ENCODE measurements around the gene RAB12. TPM values are rescaled to one million over a fixed set of nuclear protein-coding genes. Genes with fewer than 3 reads are reported as not detected.
"Not testable (repeated sequence)": the region's sequence is repeated elsewhere in the genome, so short reads cannot be mapped to it uniquely, and the experiment has no call there.

The RAB12 gene
- total RNA-seq, result 125 TPM

DNA sequence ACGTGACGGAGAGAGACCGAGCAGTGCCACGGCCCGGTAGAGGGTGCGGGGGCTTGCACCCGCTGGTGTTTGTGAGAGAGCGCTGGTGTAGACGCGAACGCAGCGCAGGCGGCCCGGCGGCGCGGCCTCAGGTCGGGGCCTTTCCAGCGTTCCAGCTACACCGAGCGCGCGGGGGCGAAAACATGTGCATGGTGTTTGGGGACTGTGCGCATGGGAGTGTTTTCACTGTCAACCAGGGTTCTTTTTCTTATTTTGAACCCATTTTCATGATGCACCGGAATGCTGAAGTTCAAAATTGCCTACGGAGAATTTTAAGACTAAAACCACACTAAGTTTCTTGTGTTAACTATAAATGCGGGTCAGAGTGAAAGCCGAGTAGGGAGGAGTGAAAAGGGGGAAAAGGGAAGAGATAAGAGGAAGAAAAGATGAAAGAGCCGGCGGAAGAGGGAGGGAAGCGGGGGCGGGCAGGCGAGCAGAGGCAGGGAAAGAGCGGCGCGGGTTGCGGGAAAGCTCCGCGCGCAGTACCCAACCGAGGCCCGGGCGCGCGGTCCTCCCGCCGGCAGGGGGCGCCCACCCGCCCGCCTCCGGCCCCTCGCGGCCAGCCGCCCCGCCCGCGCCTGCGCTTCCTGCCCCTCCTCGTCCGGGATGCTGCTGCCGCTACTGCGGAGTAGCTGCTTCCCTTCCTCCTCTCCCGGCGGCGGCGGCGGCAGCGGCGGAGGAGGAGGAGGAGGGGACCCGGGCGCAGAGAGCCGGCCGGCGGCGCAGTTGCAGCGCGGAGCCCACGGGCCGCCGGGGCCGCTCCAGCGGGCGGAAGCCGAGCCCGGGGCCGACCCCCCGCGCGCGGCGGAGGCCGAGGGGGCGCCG lies at the start of gene RAB12:
RAB12 (plus strand) TSS at position 643 of the 864 bp plus-strand sequence; CDS start at position 646, 3 bp downstream.
- peak; percentile 93 for DNase-seq

- no peak for DNase-seq
These were observed 49.5 kb upstream of the RAB12 start for GRCh38 chr18:8559612-8560186.

- peak; percentile 81 for DNase-seq
These were observed 47.9 kb upstream of the RAB12 start for GRCh38 chr18:8561123-8561910.

GRCh38 chr18:8562070-8562469 lies 47.2 kb upstream of the RAB12 start:
- DNase-seq, result no peak

DNA sequence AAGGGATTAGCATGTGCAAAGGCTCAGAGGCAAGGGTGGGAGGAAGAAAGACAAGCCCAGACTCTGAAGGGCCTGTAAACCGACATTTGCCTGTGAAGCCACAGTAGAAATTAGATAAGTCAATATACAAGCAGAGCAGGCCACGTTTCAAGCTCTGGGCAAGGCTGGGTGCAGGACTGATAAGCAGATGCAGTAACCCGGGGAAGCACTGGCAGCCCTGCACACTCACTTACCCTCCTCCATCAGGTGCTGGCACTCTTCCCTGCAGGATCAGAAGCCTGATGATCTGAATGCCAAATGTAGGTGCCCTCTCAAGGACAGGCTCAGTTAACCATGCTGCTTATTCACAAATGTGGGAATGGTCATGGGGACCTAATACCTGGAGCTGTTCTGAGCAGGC lies 46.3 kb upstream of the RAB12 start:
- no peak for DNase-seq

DNA sequence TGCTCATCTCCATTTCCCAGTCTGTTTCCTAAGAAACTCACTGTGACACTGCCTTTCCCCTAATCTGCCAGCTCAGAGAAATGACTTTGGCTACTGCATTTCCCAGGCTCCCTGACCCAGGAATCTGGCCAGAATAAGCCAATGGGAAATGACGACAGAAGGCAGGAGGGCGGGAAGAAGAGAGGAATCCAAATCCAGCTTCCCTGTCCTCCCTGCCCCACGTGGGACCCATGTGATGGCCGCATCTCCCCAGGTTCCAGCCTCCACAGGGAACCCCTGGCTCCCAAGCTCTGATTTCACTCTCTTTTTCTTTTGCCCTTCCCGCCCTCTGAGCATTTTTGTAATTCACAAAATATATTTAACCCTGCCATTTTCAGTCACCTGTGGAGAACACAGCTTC lies 37.8 kb upstream of the RAB12 start:
- no peak for DNase-seq

- DNase-seq, result not testable (repeated sequence)
These were observed 35.5 kb upstream of the RAB12 start for GRCh38 chr18:8573766-8574165.

- DNase-seq, result no peak
These were observed 24.4 kb upstream of the RAB12 start for GRCh38 chr18:8584798-8585197.

GRCh38 chr18:8586941-8587340 lies 22.3 kb upstream of the RAB12 start:
- DNase-seq, result no peak

DNA sequence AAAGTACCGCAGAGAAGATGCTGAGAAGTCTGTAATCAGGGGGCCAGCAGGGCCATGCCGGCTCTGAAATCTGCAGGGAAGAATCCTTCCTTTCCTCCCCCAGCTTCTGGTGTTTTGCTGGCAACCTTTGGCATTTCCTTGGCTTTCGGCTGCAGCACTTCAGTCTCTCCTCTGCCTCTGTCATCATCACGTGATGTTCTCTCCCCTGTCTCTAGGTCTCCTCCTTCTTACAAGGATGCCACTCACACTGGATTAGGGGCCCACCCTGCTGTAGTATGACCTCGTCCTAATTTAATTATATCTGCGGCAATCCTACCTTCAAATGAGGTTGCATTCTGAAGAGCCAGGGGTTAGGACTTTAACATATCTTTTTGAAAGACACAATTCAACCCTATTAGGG lies 13.8 kb upstream of the RAB12 start:
- no peak for DNase-seq

DNA sequence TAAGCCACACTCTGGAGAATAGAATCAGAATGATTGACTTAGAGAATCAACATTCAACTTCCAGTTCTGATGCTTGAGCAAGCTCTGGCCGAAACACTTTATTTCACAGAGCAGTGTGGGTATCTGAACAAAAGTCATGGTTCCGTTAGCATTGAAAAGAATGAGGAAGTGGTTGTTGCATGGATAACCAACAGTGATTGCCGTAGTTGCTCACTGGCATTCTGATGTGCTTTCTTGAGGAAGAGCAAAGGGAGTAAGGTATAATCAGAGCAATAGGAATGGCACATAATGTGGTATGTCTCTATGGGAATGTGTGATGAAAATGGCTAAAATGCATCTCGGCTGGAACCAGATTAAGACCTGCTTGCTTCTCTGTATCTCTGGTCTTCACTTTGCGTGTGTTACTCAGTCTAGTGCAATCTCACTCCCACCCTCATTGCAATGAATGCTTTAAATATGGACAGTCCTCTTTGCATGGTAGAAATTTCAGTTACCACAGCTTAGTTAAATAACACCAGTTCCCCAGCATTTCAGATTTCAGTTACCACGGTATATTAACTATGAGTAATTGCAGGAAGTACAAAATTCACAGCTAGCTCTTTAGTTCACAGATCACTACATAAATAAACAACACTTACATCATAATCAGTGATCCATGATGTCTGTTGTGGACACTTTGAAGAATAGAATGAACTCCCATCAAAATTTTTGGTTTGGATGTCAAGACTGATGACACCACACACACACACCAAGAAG lies 7.8 kb upstream of the RAB12 start:
- no peak for DNase-seq

DNA sequence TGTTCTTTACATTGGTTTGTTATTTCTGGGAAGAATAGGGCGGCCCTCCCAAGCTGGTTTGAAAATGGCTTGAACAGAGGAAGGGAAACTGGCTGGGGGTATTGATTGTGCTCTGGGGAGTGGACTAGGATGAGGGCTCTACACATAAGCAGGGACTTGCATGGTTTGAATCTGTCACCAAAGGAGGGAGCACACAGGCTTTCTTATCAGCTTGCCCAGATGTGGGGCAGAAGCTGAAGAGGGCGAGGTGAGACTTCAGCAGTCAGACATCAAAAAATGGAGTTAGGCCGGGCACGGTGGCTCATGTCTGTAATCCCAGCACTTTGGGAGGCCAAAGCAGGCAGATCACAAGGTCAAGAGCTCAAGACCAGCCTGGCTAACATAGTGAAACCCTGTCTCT lies 7.2 kb upstream of the RAB12 start:
- no peak for DNase-seq

- DNase-seq, result no peak
These were observed 6.7 kb upstream of the RAB12 start for GRCh38 chr18:8602557-8602956.

DNA sequence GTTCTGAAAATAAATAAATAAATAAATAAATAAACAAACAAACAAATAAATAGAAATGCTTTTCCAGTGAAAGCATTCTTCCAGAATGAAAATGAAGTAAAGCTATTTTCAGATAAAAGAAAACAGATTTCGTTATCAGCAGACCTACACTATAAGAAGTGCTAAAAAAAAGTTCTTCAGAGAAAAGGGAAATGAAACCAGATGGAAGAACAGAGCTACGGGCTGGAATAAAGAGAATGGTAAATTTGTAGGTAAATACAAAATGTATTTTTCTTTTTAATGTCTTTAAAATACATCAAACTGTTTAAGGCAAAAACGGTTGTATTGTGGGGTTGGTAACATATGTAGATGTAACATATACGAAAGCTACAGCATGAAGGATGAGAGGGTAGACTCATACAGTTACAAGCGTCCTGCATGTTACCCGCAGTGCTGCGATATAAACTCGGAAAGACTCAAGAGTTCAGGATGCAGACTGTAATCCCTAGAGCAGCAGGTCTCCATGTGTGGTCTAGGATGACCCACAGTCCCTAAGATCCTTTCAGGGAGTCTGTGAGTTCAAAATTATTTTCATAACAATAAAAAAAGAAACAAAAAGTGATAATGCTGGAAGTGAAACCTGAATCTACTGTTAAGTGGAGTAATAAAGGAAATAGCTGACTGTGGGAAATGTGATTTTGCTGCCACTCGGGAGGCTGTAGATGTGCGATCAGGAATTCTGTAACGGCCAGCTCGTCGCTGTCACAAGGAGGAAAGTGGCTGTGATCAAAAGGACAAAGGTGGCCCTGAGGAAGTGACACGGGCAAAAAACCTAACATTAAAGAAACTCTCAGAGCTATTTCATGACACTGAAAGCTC lies 5.3 kb upstream of the RAB12 start:
- no peak for DNase-seq

- DNase-seq, result no peak
These were observed 3.3 kb upstream of the RAB12 start for GRCh38 chr18:8605974-8606373.

DNA sequence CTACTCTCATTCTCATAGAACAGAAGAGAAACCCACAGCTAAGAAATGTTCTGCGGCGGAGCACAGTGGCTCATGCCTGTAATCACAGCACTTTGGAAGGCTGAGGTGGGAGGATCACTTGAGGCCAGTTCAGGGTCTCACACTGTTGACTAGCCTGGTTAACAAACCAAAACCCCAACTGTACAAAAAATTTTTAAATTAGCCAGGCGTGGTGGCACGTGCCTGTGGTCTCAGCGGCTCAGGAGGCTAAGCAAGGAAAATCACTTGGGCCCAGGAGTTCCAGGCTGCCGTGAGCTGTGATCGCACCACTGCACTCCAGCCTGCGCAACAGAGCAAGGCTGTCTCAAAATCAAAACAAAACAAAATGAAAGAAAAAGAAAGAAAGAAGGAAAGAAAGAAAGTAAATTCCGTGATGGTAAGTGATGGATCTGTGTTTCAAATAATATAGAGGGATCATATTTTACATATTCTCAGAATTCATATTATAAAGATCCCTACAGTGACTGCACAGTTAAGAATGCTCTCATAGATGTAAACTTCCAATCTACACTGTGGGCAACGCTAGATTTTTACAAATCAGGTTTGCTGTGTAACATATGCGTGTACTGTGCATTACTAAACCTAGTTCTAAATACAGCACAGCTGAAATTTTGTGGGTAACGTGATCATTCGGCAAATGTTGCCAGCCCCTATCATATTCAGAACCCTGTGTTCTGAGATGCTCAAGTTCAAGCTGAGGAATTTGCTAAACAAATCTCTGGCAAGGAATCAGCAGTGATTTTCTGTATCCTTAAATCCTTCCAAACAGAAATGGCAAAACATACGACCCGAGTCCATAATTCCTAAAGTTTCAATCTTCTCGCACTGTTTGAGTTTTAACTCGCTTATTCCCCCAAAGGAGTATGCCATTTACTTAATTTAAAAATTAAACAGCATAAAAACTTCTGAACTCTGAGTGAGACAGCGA lies 1.2 kb upstream of the RAB12 start:
- DNase-seq, result peak; percentile 83

- DNase-seq, result peak; percentile 29
These were observed 622 bp downstream of the RAB12 start for GRCh38 chr18:8609659-8610458.

DNA sequence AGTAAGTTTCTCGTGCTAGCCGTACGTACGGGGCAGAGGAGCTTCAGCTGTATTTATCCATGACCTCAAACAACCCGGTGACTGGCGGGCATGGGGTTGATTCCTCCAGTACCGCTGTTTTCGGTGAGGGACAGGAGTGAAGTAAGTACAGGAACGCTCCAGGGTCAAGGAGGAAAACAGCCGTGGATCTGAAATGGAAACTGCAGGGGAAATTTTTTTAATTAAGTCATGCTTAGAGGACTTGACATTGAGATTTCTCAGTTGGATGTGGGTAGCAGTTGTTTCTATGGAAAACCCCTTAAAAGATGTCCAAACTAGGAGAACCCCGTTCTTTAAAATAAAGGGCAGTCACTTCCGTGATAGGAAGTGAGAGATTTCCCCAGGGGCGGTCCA lies 1.2 kb downstream of the RAB12 start:
- peak; percentile 26 for DNase-seq

- peak; percentile 36 for DNase-seq
These were observed 2.8 kb downstream of the RAB12 start for GRCh38 chr18:8611916-8612576.

Data from tongue (tissue), 2 donors.